ENCODE results near the gene GET3.
"Not testable (repeated sequence)": the region's sequence is repeated elsewhere in the genome, so short reads cannot be mapped to it uniquely, and the experiment has no call there.

GET3 gene

DNA sequence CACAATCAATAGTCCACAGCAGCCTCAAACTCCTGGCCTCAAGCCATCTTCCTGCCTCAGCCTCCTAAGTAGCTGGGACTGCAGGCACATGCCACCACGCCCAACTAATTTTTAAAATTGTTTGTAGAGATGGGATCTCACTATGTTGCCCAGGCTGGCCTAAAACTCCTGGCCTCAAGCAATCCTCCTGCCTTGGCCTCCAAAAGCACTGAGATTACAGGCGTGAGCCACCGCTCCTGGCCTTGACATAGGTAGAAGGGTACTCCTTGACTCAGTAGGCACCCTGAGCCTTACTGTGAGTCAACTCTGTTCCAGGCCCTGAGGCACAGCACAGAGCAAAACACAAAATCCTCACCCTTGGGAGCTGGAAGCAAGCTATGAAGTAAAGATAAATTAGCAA lies 21.4 kb upstream of the GET3 start:
- DNase-seq (ENCODE audit: low spot score) = no peak

DNA sequence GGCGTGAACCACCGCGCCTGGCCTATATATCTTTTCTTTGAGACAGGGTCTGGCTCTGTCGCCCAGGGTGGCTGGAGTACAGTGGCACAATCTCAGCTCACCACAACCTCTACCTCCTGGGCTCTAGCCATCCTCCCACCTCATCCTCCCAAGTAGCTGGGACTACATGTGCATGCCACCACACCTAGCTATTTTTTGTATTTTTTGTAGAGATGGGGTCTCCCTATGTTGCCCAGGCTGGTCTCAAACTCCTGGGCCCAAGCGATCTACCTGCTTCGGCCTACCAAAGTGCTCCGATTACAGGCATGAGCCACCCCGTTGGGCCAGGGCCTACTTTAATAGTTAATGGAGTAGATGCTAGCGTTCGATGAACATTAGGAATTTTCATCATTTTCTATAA lies 17.0 kb upstream of the GET3 start:
- no peak for DNase-seq (ENCODE audit: low spot score)

DNA sequence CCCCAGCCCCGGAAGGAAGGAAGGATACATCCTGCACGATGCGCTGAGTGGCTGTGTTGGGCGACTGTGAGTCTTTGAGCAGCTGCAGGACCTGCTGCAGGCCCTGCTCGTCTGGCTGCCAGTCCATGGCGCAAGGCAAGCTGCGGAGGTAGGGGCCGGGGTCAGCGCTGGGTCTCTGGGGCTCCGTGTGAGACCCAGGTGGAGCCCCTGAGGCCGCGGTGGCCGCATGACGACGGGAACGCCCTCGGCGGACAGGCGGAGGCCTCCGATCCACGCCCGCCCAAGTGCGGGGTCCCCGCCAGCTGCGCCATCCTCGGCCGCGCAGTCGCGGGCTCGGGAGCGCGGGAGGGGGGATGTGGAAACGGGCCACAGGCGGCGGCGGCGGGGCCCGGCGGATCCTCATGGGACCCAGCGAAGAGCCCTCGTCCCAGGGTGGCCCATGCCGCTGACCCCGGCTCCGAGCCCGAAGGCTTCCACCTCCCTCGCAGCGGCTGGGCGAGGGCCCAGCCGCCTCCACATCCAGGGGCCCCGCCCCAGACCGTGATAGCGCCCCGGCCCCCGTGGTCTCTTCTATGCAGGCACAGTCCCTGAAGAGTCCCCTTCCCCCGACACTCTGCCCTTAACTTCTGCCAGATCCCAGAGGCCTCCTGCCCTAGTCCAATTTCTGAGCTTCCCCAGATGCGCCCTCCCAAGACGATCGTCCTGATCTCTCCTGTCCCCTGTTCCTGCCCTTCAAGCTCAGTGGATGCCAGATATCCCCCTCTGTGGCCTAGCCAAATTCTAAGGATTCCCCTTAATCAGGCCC lies 16.2 kb upstream of the GET3 start:
- DNase-seq (ENCODE audit: low spot score) = no peak

DNA sequence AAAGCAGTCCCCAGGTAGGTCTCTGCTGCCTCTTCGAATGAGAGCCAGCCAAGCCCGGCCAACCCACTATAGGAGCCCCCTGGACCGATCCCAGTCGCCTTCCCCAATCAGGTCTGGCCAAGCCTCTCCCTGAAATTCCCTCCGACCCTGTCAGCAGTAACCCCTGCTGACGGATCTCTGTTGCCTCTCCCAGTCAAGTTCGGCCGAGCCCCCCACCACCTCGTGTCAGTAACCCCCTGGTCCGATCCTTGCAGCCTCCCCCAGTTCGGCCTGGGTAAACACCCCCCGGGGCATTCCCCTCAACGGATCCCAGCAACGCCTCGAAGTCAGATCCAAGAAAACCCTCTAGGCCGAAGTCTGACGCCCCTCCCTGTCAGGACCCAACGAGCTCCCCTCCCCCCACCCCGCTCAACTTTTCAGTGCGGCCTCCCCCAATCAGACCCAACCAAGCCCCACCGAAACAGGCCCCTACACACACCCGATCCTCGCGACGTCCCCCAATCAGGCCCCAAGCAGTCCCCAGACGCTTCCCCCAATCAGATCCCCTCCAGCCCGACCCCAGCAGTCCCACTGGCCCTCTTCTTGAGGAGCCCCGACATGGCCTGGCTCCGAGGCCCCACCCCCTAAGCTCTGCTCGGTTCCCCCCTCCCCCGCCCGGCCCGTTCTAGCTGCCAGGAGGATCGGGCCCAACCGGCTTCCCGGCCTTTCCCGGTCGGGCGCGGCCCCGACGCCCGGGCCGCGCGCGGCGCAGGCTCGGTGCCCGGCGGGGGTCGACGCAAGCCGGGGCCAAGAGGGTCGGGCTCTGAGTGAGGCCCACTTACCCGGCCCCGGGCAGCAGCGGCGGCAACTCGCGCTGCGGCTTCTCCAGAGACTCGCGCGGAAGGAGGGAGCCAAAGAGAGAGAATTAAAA lies 15.4 kb upstream of the GET3 start:
- peak; percentile 37 for DNase-seq (ENCODE audit: low spot score)

DNA sequence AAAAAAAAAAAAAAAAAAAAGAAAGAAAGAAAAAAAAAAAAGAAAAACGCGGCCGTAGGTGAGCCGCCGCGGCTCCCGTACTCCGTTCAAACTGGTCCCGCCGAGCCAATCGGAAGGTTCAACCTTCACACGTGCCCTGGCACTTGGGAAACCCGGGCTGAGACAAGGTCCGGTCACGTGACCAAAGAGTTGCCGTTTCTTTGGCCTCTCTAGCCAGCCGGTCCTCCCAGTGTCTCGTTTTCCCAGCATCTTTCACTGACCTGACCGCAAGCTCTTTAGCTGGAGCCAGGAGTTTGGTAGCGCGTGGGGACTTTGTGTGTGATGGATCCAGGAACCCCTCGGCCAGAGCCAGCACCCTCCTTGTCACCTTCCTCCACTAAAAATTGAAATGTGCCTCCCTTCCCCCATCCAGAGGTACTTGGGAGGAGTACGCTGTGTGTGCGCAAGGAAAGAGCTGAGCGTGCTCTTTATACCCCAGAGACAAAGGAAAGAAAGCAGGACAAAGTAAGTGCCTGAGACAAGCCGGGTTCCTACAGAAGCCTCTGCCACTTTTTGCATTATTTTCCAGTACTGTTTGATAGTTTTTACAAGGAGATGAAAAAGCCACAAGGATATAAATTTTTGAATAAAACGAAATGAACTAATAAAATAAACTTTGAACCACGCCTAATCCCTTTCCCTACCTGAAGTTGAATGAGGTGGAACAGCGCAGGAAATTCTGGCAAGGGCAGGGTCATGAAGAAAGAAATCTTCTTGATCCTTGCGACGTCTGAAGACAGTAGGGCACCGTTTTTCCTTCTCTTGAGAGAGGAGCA lies 14.5 kb upstream of the GET3 start:
- DNase-seq (ENCODE audit: low spot score) = peak; percentile 97

DNA sequence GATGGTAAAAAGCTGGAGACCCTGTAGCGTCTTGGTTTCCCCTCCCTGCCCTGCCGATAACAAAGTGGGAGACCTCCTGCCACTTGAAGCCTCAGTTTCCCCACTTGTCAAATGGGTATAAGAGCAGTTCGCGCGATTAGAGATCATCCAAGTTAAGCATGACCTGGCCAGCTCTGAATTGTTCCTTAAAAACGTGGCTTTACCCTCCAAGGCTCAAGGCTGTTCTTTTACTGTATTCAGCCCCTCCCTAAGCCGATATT lies 14.0 kb upstream of the GET3 start:
- no peak for DNase-seq (ENCODE audit: low spot score)

DNA sequence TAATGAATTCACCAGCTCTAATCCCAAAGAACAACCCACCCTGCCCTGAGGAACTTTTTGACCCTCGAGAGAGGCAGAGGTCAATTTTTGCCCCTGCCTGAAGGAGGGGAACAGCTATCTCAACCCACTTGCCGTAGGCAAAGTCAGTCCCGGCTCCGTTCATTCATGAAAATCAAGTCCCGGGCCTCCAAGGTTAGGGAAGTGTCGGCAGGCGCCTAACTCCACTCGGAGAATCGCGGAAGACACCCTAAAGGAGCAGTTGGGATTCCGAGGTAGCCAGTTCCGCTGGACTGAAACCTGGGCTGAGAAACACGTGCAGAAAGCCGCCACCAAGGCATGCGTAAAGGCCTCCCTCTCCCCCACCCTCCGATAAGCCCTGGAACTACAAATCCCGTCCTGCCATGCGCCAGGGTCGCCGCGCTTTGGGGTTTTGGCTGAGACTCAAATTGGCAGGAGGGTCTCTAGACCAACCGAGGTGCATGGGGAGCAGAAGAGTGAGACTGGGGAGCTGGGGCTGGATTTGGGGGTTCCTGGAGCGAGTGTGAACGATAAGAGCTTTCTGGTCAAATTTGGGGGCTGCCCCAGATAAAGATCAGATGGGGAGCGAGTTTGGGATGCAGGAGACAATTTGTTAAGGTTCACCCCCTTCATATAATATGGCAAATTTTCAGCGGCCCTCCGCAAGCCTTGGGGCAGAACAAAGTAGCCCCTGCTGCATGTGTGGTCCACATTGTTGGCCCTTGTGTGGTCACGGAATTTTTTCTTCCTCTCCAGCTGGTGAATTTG lies 13.5 kb upstream of the GET3 start, which contains the start of gene TNPO2:
Gene TNPO2 (minus strand): TSS at position 292 of the 786 bp plus-strand sequence. CDS start 2,955 bp downstream, outside the sequence.
- DNase-seq (ENCODE audit: low spot score) = peak; percentile 61

DNA sequence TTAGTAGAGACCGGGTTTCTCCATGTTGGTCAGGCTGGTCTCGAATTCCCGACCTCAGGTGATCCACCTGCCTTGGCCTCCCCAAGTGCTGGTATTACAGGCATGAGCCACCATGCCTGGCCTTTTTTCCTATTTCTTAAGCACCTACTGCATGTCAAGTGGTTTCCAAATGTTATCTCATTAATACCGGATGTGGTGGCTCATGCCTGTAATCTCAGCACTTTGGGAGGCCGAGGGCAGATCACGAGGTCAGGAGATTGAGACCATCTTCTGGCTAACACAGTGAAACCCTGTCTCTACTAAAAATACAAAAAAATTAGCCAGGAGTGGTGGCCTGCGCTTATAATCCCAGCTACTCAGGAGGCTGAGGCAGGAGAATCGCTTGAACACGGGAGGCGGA lies 11.7 kb upstream of the GET3 start:
- not testable (repeated sequence) for DNase-seq (ENCODE audit: low spot score)

DNA sequence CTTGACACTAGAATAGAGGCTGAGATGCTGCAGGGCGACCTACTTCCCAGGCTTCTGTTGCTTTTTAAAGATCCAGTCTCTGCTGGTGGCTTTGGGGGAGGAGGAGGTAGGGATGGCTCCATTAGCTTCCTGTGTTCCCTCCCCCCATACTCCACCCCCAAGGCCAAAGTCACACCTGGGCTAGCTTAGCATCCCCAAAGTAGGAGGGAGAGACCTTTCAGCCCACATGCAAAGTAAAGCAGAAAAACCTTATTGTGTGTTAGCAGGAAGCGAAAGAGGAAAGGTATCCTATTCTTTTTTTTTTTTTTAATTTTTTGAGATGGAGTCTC lies 10.3 kb upstream of the GET3 start:
- DNase-seq (ENCODE audit: low spot score) = no peak

DNA sequence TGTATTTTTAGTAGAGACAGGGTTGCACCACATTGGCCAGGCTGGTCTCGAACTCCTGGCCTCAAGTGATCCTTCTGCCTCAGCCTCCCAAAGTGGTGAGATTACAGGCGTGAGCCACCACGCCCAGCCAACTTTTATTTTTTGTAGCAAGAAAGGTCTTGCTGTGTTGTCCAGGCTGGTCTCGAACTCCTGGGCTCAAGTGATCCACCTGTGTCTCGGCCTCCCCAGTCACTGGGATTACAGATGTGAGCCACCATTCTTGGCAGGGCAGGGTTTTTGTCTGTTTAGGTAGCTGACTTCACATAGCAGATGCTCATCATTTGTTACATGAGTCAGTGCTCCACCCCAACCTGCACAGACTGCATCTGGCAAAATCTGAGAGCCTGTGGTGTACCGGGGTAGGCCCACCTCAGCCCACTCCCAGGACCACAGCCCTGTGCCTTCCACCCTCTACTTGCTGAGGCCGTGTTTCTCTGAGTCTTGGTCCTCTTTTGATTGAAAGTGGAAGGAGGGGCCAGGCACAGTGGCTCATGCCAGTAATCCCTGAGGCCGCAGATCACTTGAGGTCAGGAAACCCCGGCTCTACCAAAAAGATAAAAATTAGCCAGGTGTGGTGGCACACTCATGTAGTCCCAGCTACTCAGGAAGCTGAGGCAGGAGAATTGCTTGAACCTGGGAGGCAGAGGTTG lies 9.4 kb upstream of the GET3 start:
- no peak for DNase-seq (ENCODE audit: low spot score)

DNA sequence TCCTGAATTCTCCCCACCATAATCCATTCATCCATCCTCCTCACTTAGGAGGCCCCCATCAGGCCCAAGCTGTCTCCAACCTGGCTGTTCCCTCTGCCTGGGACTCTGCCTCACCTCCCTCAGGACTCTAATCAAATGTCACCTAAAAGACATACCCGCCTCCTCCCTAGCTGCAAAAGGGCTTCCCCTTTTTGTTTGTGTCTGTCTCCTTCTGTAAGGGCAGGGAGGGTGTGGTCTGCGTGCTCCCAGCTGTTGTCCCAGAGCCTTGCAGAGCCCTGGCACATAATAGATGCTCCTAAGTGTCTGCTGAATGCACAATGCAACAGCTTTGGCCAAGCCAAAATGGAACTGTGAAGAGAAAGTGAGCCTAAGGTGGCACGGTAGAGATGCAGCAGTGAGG lies 7.2 kb upstream of the GET3 start:
- no peak for DNase-seq (ENCODE audit: low spot score)

DNA sequence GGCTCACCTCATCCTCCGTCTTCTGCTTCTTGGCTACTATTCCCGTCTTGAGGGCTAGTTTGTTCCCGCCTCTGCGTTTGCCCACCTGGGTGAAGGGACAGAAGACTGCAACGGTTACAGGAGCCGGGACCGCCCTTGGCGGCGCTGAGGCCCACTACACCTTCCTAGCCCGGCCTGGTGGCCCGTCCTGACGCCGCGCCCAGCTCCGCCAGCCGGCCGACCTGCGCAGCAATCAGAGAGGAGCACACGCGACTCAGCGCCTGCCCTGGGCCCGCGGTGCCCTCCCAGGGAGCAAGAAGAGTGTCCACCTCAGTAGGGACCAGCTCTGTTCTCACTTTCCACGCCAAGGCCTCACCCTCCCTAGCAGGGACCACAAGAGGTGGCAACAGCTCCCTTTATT lies 6.0 kb upstream of the GET3 start:
- DNase-seq (ENCODE audit: low spot score) = no peak

DNA sequence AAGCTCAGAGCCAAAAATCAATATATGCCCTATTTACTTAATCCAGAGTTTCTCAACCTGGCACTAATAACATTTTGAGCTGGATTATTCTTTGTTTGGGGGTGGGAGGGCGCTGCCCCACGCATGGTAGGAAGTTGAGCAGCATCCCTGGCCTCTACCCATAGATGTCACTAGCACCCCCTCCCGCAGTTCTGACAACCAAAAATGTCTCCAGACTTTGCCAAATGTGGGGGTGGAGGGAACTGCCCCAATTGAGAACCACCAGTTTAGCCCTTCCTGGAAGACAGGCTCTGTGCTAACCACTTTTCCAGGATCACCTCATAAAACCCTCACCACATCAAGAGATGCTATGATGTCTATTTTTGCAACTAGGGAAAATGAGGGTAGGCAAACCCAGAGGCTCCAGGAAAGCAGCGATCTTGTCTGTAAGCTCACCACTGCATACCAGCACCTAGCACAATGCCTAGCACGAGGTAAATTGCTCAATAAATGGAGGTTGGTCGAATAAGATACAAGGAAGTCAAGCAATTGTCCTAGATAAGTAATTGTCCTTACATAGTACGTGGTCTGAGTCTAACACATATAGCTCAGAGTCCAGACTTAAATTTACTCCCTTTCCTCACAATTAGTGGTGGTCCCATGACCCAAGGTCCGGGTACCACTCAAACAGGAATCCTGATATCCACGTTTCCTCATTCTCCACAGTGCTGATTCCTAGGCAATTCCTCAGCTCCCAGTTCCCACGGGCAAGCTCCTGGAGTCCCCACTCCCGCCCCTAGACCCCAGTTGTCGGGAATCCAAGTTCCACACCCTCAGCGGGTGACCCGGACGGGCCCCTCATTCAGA lies 3.7 kb upstream of the GET3 start:
- DNase-seq (ENCODE audit: low spot score) = peak; percentile 50

DNA sequence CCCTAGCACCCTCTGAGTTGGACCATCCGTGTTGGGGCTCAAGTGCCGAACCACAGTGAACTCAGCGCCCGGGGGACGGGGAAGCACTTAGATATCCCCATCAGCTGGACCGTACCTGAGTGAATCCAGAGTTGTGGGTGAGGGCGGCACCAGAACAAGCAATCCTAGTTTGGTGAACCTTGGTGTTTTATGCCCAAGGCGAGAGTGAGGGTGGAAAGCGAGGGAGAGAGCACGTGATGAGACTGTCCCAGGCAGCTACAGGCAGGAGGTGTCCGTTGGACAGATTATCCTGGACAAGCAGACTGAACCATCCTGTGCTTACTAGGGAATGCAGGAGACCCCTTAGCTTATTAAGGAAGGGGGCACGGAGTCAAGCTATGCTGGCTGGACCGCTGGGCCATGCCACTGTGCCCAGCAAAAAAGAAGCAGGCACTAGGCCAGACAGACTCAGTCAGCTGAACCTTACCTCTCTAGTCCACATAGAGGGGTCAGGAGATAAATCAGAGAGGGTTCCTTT lies 596 bp downstream of the GET3 start:
- DNase-seq (ENCODE audit: low spot score) = no peak

DNA sequence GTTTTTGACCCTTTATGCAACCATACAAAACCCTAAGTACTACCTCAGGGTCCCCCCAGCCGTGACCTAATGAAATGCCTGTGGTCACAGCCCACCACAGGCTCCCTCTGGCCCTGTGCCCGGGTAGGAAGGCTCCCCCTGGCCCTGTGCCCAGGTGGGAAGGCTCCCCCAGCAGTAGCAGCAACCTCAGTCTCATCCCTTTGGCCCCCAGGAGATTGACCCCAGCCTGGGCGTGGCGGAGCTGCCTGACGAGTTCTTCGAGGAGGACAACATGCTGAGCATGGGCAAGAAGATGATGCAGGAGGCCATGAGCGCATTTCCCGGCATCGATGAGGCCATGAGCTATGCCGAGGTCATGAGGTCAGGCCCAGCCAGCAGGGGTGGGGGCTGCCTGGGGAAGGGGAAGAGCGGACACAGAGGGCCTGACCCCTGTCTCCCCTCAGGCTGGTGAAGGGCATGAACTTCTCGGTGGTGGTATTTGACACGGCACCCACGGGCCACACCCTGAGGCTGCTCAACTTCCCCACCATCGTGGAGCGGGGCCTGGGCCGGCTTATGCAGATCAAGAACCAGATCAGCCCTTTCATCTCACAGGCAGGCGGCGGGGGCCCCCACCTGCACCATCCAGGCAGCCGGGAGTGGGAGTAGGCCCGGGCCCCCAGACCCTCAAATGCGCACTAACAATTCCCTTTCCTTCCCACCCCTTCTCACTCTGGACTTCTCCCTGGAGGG lies 8.0 kb downstream of the GET3 start:
- no peak for DNase-seq (ENCODE audit: low spot score)

DNA sequence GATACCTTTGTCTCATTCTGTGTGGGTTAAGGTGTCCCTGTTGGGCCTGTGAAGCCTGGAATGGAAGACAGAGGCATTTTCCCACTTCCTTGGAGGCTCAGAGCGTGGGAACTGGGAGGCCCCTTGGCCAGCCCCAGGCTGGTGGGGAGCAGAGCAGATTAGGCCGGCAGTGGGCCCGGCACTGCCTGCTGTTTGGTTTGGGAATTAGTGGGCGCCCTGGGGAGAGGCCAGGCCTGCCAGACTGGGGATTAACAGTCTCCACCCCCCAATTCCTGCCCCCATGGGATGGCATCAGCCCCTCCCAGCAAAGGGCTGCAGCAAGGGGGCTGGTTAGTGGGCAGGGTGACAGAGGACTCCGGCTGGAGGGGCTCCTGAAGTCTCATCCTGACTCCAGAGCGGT lies 11.2 kb downstream of the GET3 start:
- DNase-seq (ENCODE audit: low spot score) = no peak

DNA sequence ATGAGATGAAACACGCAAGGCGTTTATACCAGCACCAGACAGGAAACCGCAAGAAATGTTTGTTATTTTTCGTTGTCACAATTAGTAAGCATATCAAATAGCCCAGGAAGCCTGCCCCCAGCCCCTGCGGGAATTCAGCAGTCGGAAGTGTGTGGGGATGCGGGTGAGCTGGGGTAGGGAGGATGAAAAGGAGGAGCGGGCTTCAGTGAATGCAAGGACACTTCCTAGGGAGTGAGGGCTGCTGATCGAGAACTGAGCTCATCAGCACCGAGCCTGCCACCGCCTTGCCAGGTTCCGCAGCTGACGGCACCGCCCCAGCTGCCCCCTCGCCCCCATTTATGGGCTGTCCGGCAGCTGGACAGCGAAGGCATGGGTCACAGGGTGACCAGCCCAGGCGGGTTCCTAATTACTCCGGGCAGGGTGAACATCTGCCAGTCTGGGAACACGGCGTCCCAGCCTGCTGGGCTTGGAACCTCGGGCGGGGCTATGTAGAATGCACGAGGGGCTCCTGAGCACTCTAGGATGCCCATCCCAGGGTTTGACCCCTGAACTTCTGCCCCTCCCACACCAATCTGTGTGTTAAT lies 12.7 kb downstream of the GET3 start:
- DNase-seq (ENCODE audit: low spot score) = no peak

DNA sequence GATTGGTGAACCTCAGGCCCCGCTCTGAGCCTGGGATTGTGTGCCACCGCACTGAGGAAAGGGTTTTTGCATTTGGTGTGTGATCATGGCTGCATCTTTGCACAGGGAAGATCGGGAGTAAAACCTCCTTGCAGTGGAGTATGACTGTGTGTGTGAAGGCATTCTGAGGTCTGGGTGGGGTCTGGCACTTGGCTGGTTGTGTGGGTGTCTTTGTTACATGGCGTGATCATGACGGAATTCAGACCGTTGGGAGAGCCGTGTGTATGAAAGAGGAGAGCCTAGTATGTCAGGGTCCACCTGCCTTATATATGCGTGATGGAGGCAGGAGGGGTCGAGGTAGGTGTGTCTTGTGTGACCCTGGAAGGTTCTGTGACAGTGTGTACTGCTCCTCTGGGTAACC lies 13.6 kb downstream of the GET3 start:
- no peak for DNase-seq (ENCODE audit: low spot score)

DNA sequence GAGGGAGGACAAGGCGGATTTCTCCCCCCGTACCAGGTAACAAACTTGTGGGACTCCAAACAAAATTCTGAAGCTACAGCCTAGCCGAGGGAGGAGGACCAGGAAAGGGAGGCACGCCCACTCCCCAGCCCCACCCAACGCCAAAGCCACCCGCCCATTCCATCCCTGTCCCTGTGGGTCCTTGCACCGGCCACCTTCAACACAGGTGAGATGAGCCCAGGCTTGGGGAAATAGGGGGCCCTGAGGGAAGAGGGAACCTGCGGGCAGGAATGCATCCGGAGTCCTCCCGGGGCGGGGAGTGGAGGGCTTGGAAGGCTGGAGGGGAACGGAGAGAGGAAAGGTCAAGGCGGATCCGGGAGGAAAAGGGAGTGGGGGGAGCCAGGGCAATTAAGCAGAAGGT lies 14.3 kb downstream of the GET3 start, which contains the start of gene BEST2:
Gene BEST2 (plus strand): TSS at position 157 of the 400 bp plus-strand sequence. CDS start 802 bp downstream, outside the sequence.
- no peak for DNase-seq (ENCODE audit: low spot score)

Measured in CD4-positive, alpha-beta T cell treated with Interleukin-2 at 100 ng/mL for 4 hours (primary cell).